Spleen (tissue), 11 donors: ENCODE results near the gene PAK1. TPM values are rescaled to one million over a fixed set of nuclear protein-coding genes. Genes with fewer than 3 reads are reported as not detected.

Experiments
- DNase-seq: peaks from one replicate; pipeline ENCODE4 v3.0.0-alpha.2; 2020
- H3K27ac ChIP-seq, 8 donors: fragments of 200-600 bp; sonication (generic) in 7 of 8; 1 replicate in 4 of 8; 2 replicates in 4 of 8; pipeline versions ENCODE4 v1.5.0 to v1.8.0; 2016 to 2021; ENCODE audit warnings: inconsistent platforms in 4 of 8, mild to moderate bottlenecking in 4 of 8, moderate library complexity in 1 of 8
- H3K27me3 ChIP-seq, 7 donors: fragments of 200-600 bp; sonication (generic) in 6 of 7; replicated peaks in 1 of 7; 1 replicate in 4 of 7; 2 replicates in 3 of 7; pipeline versions ENCODE4 v1.5.0 to v1.8.0; 2016 to 2021; ENCODE audit warnings: inconsistent platforms in 3 of 7, mild to moderate bottlenecking in 1 of 7
- H3K36me3 ChIP-seq, 6 donors: fragments of 200-600 bp; sonication (generic) in 5 of 6; 1 replicate in 4 of 6; 2 replicates in 2 of 6; pipeline versions ENCODE4 v1.5.0 to v1.8.0; 2016 to 2021; ENCODE audit warnings: inconsistent platforms in 2 of 6
- H3K4me1 ChIP-seq, 6 donors: fragments of 200-600 bp; sonication (generic) in 5 of 6; 1 replicate in 3 of 6; 2 replicates in 3 of 6; pipeline versions ENCODE4 v1.5.0 to v1.8.0; 2016 to 2021; ENCODE audit warnings: inconsistent platforms in 3 of 6
- H3K4me3 ChIP-seq, 8 donors: fragments of 200-600 bp; sonication (generic) in 7 of 8; 1 replicate in 4 of 8; 2 replicates in 4 of 8; pipeline versions ENCODE4 v1.5.0 to v1.8.0; 2016 to 2021; ENCODE audit warnings: inconsistent platforms in 4 of 8, mild to moderate bottlenecking in 4 of 8, moderate library complexity in 2 of 8
- H3K9me3 ChIP-seq, 8 donors: fragments of 200-600 bp; sonication (generic) in 7 of 8; 1 replicate in 4 of 8; 2 replicates in 4 of 8; pipeline versions ENCODE4 v1.5.0 to v1.8.0; 2016 to 2021; ENCODE audit warnings: inconsistent platforms in 4 of 8
- CTCF ChIP-seq, 11 experiments: fragments of 200-600 bp in 7 of 11; fragments of 450-650 bp in 4 of 11; sonication (generic) in 4 of 11; IDR thresholded peaks in 8 of 11; conservative IDR thresholded peaks in 3 of 11; 1 replicate in 7 of 11; 2 replicates in 4 of 11; pipeline versions ENCODE4 v1.4.0 to v1.8.0; 2016 to 2021; ENCODE audit warnings: antibody characterized with exemption in 11 of 11, inconsistent platforms in 4 of 11, mild to moderate bottlenecking in 1 of 11
- POLR2A ChIP-seq, 3 donors: fragments of 450-650 bp; IDR thresholded peaks; one replicate each; pipeline ENCODE4 v1.5.1; 2017; ENCODE audit warnings: antibody characterized with exemption in 3 of 3, mild to moderate bottlenecking in 1 of 3
- POLR2AphosphoS5 ChIP-seq, 3 donors: sonication (generic); formaldehyde crosslinking; IDR thresholded peaks; one replicate each; pipeline ENCODE4 v1.5.1; 2017; ENCODE audit warnings: antibody characterized with exemption in 3 of 3
- WGBS, 5 donors: extraction: QIAGEN DNeasy Blood & Tissue Kit in 3 of 5; methylation state at CpG; one replicate each; pipeline versions ENCODE4 v1.1.5 to v1.1.7; 2013 to 2018; 5-methylcytosine and 5-hydroxymethylcytosine counted together
- intact Hi-C: fragments of 100-400 bp; cut with DNase I; formaldehyde crosslinking; loops from one replicate; pipeline ENCODE4 v1.15.0; 2023; ENCODE audit warnings: low total_unique reads
- polyA plus RNA-seq, 3 donors: library from polyadenylated mRNA; stranded (reverse); fragments of 200-250 nt; gene quantifications; one replicate each; pipeline ENCODE4 v1.2.1, GENCODE V29; 2013
- total RNA-seq, 7 donors: library from RNA; depleted of rRNA in 3 of 7; stranded (reverse); fragments of >200 nt in 3 of 7; fragmentation: NEBNext Ultra II Directional in 4 of 7; extraction: Animal tissue kit (Norgen Biotek cat#: 25700) in 4 of 7; gene quantifications; one replicate each; pipeline versions ENCODE4 v1.1.0 to v1.2.1, GENCODE V29; 2016 to 2021
- donor health status: healthy with polysubstance abuse.
- donor health status: DM: no; HTN: no; CAD: no; lungs with moderate emphysema.
- donor health status: DM: no; HTN: no; CAD: no.
- donor health status: Bipolar disorder and iron deficiency.
- donor health status: healthy.
- donor health status: DM: no; HTN: no; CAD: no.
- donor health status: DM: yes; HTN: yes; CAD: no.

PAK1 gene
- total and polyA plus RNA-seq, 10 donors, result 9.3 to 76.5 (median 37.5) TPM

- no peak overlapping the region for H3K4me3 ChIP-seq
- H3K36me3 ChIP-seq, result no peaks in the 10 kb centered on the region
- 41 to 65% (median 44%) methylated on average over 4 of the region's 4 CpGs for WGBS, 5 donors
- H3K9me3 ChIP-seq, result no peaks in the 10 kb centered on the region
- no peak overlapping the region for H3K27ac ChIP-seq
- no peak for DNase-seq
- H3K27me3 ChIP-seq, result no peaks in the 10 kb centered on the region
- H3K4me1 ChIP-seq, result peaks cover 0 to 36% (median 22%) of the 10 kb centered on the region in 6 donors
- intact Hi-C loops, result no loop called here
- TF ChIP-seq POLR2A (IDR thresholded peaks at IDR 0.05), result no peak
- no peak for TF ChIP-seq CTCF (IDR thresholded peaks at IDR 0.05 in 8 of 11, conservative IDR thresholded peaks at IDR 0.05 in 3 of 11)
- no peak for TF ChIP-seq POLR2AphosphoS5 (IDR thresholded peaks at IDR 0.05)
Observed at GRCh38 chr11:77454867-77455655, 18.8 kb downstream of the PAK1 start.

GRCh38 chr11:77450227-77450626 lies 23.7 kb downstream of the PAK1 start:
- intact Hi-C loops, result no loop called here
- TF ChIP-seq POLR2A (IDR thresholded peaks at IDR 0.05) (no peak), POLR2AphosphoS5 (IDR thresholded peaks at IDR 0.05) (no peak), CTCF (IDR thresholded peaks at IDR 0.05 in 8 of 11, conservative IDR thresholded peaks at IDR 0.05 in 3 of 11) (no peak)
- no peak overlapping the region for H3K4me3 ChIP-seq
- no peaks in the 10 kb centered on the region for H3K9me3 ChIP-seq
- 34 to 67% (median 52%) methylated on average over 1 of the region's 1 CpG for WGBS, 5 donors
- no peaks in the 10 kb centered on the region for H3K27me3 ChIP-seq
- DNase-seq, result no peak
- no peaks in the 10 kb centered on the region for H3K36me3 ChIP-seq
- peaks cover 0 to 44% (median 20%) of the 10 kb centered on the region in 6 donors for H3K4me1 ChIP-seq
- H3K27ac ChIP-seq, result peak overlapping the region in 5 of 8 donors; percentile 10 to 82 (median 22)

GRCh38 chr11:77449784-77450183 lies 24.1 kb downstream of the PAK1 start:
- H3K4me3 ChIP-seq, result no peak overlapping the region
- DNase-seq, result no peak
- H3K4me1 ChIP-seq, result peaks cover 0 to 47% (median 24%) of the 10 kb centered on the region in 6 donors
- no peaks in the 10 kb centered on the region for H3K27me3 ChIP-seq
- TF ChIP-seq POLR2A (IDR thresholded peaks at IDR 0.05), result no peak
- TF ChIP-seq CTCF (IDR thresholded peaks at IDR 0.05 in 8 of 11, conservative IDR thresholded peaks at IDR 0.05 in 3 of 11), result no peak
- no peak for TF ChIP-seq POLR2AphosphoS5 (IDR thresholded peaks at IDR 0.05)
- intact Hi-C loops, result no loop called here
- peak overlapping the region in 4 of 8 donors; percentile 10 to 82 (median 52) for H3K27ac ChIP-seq
- no peaks in the 10 kb centered on the region for H3K36me3 ChIP-seq
- no peaks in the 10 kb centered on the region for H3K9me3 ChIP-seq
- 79 to 91% (median 86%) methylated on average over 1 of the region's 1 CpG for WGBS, 5 donors

- Histone ChIP-seq H3K27ac (peak overlapping the region in 7 of 8 donors; percentile 2 to 82 (median 60)), H3K4me3 (no peak overlapping the region), H3K9me3 (no peaks in the 10 kb centered on the region), H3K36me3 (no peaks in the 10 kb centered on the region), H3K4me1 (peaks cover 0 to 54% (median 27%) of the 10 kb centered on the region in 6 donors), H3K27me3 (no peaks in the 10 kb centered on the region)
- intact Hi-C loops, result no loop called here
- TF ChIP-seq CTCF (IDR thresholded peaks at IDR 0.05 in 8 of 11, conservative IDR thresholded peaks at IDR 0.05 in 3 of 11) (no peak), POLR2AphosphoS5 (IDR thresholded peaks at IDR 0.05) (peak in 1 of 3 donors; percentile 38), POLR2A (IDR thresholded peaks at IDR 0.05) (no peak)
- DNase-seq, result no peak
- WGBS, 5 donors, result 26 to 40% (median 29%) methylated on average over 5 of the region's 5 CpGs
Observed at GRCh38 chr11:77449060-77449521, 24.8 kb downstream of the PAK1 start.
